Panc1 (cell line): Measurements from ENCODE around the gene MTUS2. TPM values are rescaled to one million over a fixed set of nuclear protein-coding genes. Genes with fewer than 3 reads are reported as not detected.

Source experiments
- ATAC-seq: fragments of 200-7000 bp; cut with Tn5 transposase; 2 replicates; pipeline ENCODE4 v1.9.1; 2020; ENCODE audit warnings: mild to moderate bottlenecking, moderate library complexity
- BruUV-seq: library from RNA; stranded (reverse); fragments of 400-500 nt; replicated peaks from 2 replicates; lab custom pipeline; 2021; lab: Mats Ljungman, UMichigan
- CTCF ChIA-PET: fragments of 300-600 bp; sonication (Branson Sonifier 250); formaldehyde crosslinking; loops from one replicate; lab custom pipeline; 2022; ENCODE audit warnings: antibody characterized with exemption; lab: Charles Lee
- POLR2A ChIA-PET: fragments of 300-600 bp; sonication (Branson Sonifier 250); formaldehyde crosslinking; loops from one replicate; lab custom pipeline; 2022; ENCODE audit warnings: antibody characterized with exemption; lab: Charles Lee
- DNase-seq: peaks from one replicate; pipeline ENCODE4 v3.0.0-alpha.2; 2010; ENCODE audit warnings: low read depth, low spot score
- H3K27ac ChIP-seq: 2 replicates; pipeline ENCODE4 v1.5.1; 2011; ENCODE audit warnings: mild to moderate bottlenecking, low read length, inconsistent platforms
- H3K27me3 ChIP-seq: fragments of 200-500 bp; sonication (Bioruptor generic); 2 replicates; pipeline ENCODE4 v1.6.0; 2014; ENCODE audit warnings: low read length, inconsistent platforms; ENCODE audit not compliant: control insufficient read depth, insufficient read depth
- H3K36me3 ChIP-seq: fragments of 200-500 bp; sonication (Bioruptor generic); 2 replicates; pipeline ENCODE4 v1.5.1; 2014; ENCODE audit warnings: inconsistent platforms, mild to moderate bottlenecking, low read length, moderate library complexity; ENCODE audit not compliant: control insufficient read depth, insufficient read depth
- H3K4me1 ChIP-seq: 2 replicates; pipeline ENCODE4 v1.5.1; 2011; ENCODE audit warnings: inconsistent platforms, mild to moderate bottlenecking, low read length, moderate library complexity; ENCODE audit not compliant: control insufficient read depth, insufficient read depth
- H3K4me3 ChIP-seq, 2 experiments: 2 replicates each; pipeline ENCODE4 v1.5.1; 2011 to 2012; ENCODE audit warnings: low read depth in 2 of 2, low read length in 2 of 2, mild to moderate bottlenecking in 2 of 2, inconsistent platforms in 1 of 2, moderate library complexity in 1 of 2
- H3K9me3 ChIP-seq: fragments of 200-500 bp; sonication (Bioruptor generic); 2 replicates; pipeline ENCODE4 v1.5.1; 2014; ENCODE audit warnings: low read depth, mild to moderate bottlenecking, inconsistent platforms, low read length, moderate library complexity; ENCODE audit not compliant: control insufficient read depth, insufficient read depth
- CTCF ChIP-seq: fragments of 450-650 bp; IDR thresholded peaks from 2 replicates; pipeline ENCODE4 v1.5.1; 2017; ENCODE audit warnings: mild to moderate bottlenecking
- POLR2AphosphoS5 ChIP-seq: IDR thresholded peaks from 2 replicates; pipeline ENCODE4 v1.6.1; 2012; ENCODE audit warnings: mild to moderate bottlenecking, low read depth, low read length, moderate library complexity
- REST ChIP-seq, 2 experiments: IDR thresholded peaks; 2 replicates each; pipeline ENCODE4 v1.6.1; 2011 to 2012; ENCODE audit warnings: low read depth in 2 of 2, control low read depth in 1 of 2, low read length in 1 of 2, mild to moderate bottlenecking in 1 of 2, moderate library complexity in 1 of 2; ENCODE audit not compliant: insufficient read depth in 1 of 2
- SIN3A ChIP-seq: IDR thresholded peaks from 2 replicates; pipeline ENCODE4 v1.6.1; 2012; ENCODE audit warnings: low read depth, mild to moderate bottlenecking, low read length, moderate library complexity, borderline replicate concordance; ENCODE audit not compliant: insufficient read depth
- TCF7L2 ChIP-seq: IDR thresholded peaks from 2 replicates; pipeline ENCODE4 v1.6.1; 2011; ENCODE audit warnings: mild to moderate bottlenecking, low read depth, low read length, inconsistent platforms
- in situ Hi-C: cut with HindIII; loops from 2 replicates; pipeline ENCODE4 v1.10.0; 2016; ENCODE audit warnings: low sequenced_read_pairs, low pct_unique_long_range_greater_than_20kb
- intact Hi-C: fragments of 100-400 bp; cut with micrococcal nuclease; formaldehyde crosslinking; loops from one replicate; pipeline ENCODE4 v1.10.0; 2022; ENCODE audit not compliant: unreplicated experiment
- total RNA-seq: library from RNA; stranded (reverse); gene quantifications from one replicate; pipeline ENCODE4 v1.2.1, GENCODE V29; 2021; ENCODE audit not compliant: unreplicated experiment

Gene MTUS2
- total RNA-seq, 1 experiment from 2014 or later, result 0.05 TPM

GRCh38 chr13:29046588-29046987 is 226.4 kb downstream of the MTUS2 start:
- no peak overlapping the region for H3K27ac ChIP-seq
- intact Hi-C loops (no loop called here), in situ Hi-C loops (no loop called here)
- ATAC-seq, result no peak
- no peak for TF ChIP-seq TCF7L2
- no peak for TF ChIP-seq REST (IDR thresholded peaks at IDR 0.05; ENCODE audit: insufficient read depth in 1 of 2, low read depth in 2 of 2, low read length in 1 of 2)
- no peak for TF ChIP-seq POLR2AphosphoS5
- no peak for TF ChIP-seq CTCF
- no peak for TF ChIP-seq SIN3A
- no peaks in the 10 kb centered on the region for H3K4me1 ChIP-seq
- no peaks in the 10 kb centered on the region for H3K27me3 ChIP-seq
- H3K4me3 ChIP-seq, result no peak overlapping the region
- no peaks in the 10 kb centered on the region for H3K36me3 ChIP-seq
- POLR2A ChIA-PET, result no interaction called here
- no peaks in the 10 kb centered on the region for H3K9me3 ChIP-seq
- CTCF ChIA-PET, result no interaction called here
- BruUV-seq, result no TSS peak
- DNase-seq, result no peak

- H3K27ac ChIP-seq, result no peak overlapping the region
- in situ Hi-C loops (no loop called here), intact Hi-C loops (no loop called here)
- ATAC-seq, result no peak
- no TSS peak for BruUV-seq
- H3K36me3 ChIP-seq, result no peaks in the 10 kb centered on the region
- ChIA-PET CTCF (no interaction called here), POLR2A (no interaction called here)
- H3K4me3 ChIP-seq, result no peak overlapping the region
- TF ChIP-seq SIN3A (no peak), CTCF (no peak), TCF7L2 (no peak), POLR2AphosphoS5 (no peak), REST (IDR thresholded peaks at IDR 0.05; ENCODE audit: insufficient read depth in 1 of 2, low read depth in 2 of 2, low read length in 1 of 2) (no peak)
- no peak for DNase-seq
- H3K4me1 ChIP-seq, result no peaks in the 10 kb centered on the region
- no peaks in the 10 kb centered on the region for H3K27me3 ChIP-seq
- no peaks in the 10 kb centered on the region for H3K9me3 ChIP-seq
Observed at GRCh38 chr13:29049524-29049923, 229.4 kb downstream of the MTUS2 start.
